Activated naive CD8-positive, alpha-beta T cell (primary cell): ENCODE data around the gene MYO3A.

ENCODE experiments used
- H3K27ac Mint-ChIP-seq: one replicate; pipeline ENCODE4 v1.8.0; 2021; ENCODE audit warnings: mixed read lengths
- H3K27me3 Mint-ChIP-seq: one replicate; pipeline ENCODE4 v1.8.0; 2021; ENCODE audit warnings: mixed read lengths
- H3K36me3 Mint-ChIP-seq: one replicate; pipeline ENCODE4 v1.8.0; 2021; ENCODE audit warnings: mixed read lengths
- H3K4me1 Mint-ChIP-seq: one replicate; pipeline ENCODE4 v1.8.0; 2021; ENCODE audit warnings: low read depth, mixed read lengths
- H3K4me3 Mint-ChIP-seq: one replicate; pipeline ENCODE4 v1.8.0; 2021; ENCODE audit warnings: mild to moderate bottlenecking, mixed read lengths
- H3K9me3 Mint-ChIP-seq: one replicate; pipeline ENCODE4 v1.8.0; 2021; ENCODE audit warnings: low read depth, mixed read lengths

The MYO3A gene

GRCh38 chr10:26199841-26200240 is 265.8 kb downstream of the MYO3A start:
- no peak overlapping the region for H3K4me3 Mint-ChIP-seq
- peaks cover 4% of the 10 kb centered on the region for H3K9me3 Mint-ChIP-seq
- no peak overlapping the region for H3K27ac Mint-ChIP-seq
- no peaks in the 10 kb centered on the region for H3K36me3 Mint-ChIP-seq
- H3K27me3 Mint-ChIP-seq, result peaks cover 5% of the 10 kb centered on the region
- peaks cover 3% of the 10 kb centered on the region for H3K4me1 Mint-ChIP-seq

GRCh38 chr10:26205223-26205622 is 271.2 kb downstream of the MYO3A start:
- Mint-ChIP-seq H3K27ac (no peak overlapping the region), H3K4me1 (no peaks in the 10 kb centered on the region), H3K27me3 (peaks cover 8% of the 10 kb centered on the region), H3K4me3 (no peak overlapping the region), H3K9me3 (no peaks in the 10 kb centered on the region), H3K36me3 (no peaks in the 10 kb centered on the region)

GRCh38 chr10:26211781-26212444 is 277.9 kb downstream of the MYO3A start:
- H3K4me3 Mint-ChIP-seq, result no peak overlapping the region
- no peaks in the 10 kb centered on the region for H3K36me3 Mint-ChIP-seq
- H3K27me3 Mint-ChIP-seq, result peaks cover 26% of the 10 kb centered on the region
- H3K9me3 Mint-ChIP-seq, result no peaks in the 10 kb centered on the region
- no peak overlapping the region for H3K27ac Mint-ChIP-seq
- H3K4me1 Mint-ChIP-seq, result peaks cover 26% of the 10 kb centered on the region

- H3K4me1 Mint-ChIP-seq, result peaks cover 31% of the 10 kb centered on the region
- H3K27me3 Mint-ChIP-seq, result peaks cover 30% of the 10 kb centered on the region
Observed at GRCh38 chr10:26212511-26212910, 278.5 kb downstream of the MYO3A start.

GRCh38 chr10:26213157-26213800 is 279.2 kb downstream of the MYO3A start:
- Mint-ChIP-seq H3K4me1 (peaks cover 32% of the 10 kb centered on the region), H3K27ac (no peak overlapping the region), H3K4me3 (no peak overlapping the region), H3K27me3 (peaks cover 30% of the 10 kb centered on the region), H3K36me3 (no peaks in the 10 kb centered on the region), H3K9me3 (no peaks in the 10 kb centered on the region)

More at GRCh38 chr10:26212511-26212910, 278.5 kb downstream of the MYO3A start:
- Mint-ChIP-seq H3K4me3 (no peak overlapping the region), H3K36me3 (no peaks in the 10 kb centered on the region), H3K9me3 (no peaks in the 10 kb centered on the region), H3K27ac (no peak overlapping the region)

DNA sequence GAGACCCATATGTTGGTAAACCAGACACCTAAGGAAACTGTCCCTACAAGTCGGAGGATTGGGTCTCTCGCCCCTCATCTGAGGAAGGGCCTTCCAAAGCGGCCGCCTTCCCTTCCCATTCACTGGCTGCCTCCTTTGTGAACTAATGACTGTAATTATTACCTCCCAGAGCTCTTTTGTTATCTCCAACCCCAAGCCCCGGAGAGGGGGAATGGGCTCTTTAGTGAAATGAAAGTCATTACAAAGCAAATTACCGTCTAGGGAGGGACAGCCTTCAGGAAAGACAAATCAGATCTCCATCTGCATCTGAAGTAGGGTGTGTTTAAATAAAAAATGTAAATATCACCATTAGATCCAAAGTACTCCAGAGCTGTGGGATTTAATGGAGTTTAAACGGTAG is 280.0 kb downstream of the MYO3A start:
- no peaks in the 10 kb centered on the region for H3K36me3 Mint-ChIP-seq
- H3K4me3 Mint-ChIP-seq, result no peak overlapping the region
- no peaks in the 10 kb centered on the region for H3K9me3 Mint-ChIP-seq
- H3K27ac Mint-ChIP-seq, result no peak overlapping the region
- peaks cover 40% of the 10 kb centered on the region for H3K4me1 Mint-ChIP-seq
- peaks cover 35% of the 10 kb centered on the region for H3K27me3 Mint-ChIP-seq

DNA sequence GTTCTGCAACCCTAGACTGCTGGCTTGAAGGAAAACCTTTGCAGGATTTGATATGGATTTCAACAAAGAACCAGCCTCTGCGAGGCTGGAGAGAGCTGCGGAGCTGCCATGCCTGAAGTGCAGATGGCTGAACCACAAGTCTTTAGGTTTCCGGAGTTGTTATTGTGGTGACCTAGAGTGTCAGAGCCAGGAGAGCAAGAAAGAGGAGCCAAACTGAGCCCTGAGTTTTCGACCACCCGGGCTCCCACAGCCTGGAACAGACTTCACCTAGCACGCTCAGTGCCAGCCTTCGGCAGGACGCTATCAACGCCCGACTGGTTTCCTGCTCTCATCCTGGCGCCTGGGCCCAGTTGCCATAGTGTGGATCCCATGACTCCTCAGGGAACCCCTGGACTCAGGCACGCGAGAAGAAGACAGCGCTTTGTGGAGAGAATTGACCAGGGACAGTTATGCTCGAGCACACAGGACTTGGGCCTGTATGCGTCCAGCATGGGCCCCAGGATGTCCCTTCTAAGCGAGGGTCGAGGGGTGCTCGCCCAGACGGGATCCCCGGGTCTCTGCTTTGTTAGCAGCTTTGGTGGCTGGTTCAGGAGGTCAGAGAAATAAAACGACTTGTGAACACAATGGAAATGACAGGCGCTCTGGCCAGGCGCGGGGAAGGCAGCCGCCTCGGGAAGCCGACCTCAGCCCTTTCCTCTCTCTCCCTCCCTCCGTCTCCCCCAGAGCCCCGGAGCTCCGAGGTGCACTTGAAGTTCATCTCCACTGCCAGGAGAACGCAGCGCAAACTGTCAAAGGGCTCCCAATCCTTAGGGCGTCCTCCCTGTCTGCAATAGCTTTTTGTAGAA is 280.7 kb downstream of the MYO3A start:
- Mint-ChIP-seq H3K27me3 (peaks cover 40% of the 10 kb centered on the region), H3K4me3 (peak overlapping the region; percentile 83), H3K27ac (no peak overlapping the region), H3K4me1 (peaks cover 40% of the 10 kb centered on the region), H3K9me3 (no peaks in the 10 kb centered on the region), H3K36me3 (no peaks in the 10 kb centered on the region)

GRCh38 chr10:26215396-26215934 is 281.4 kb downstream of the MYO3A start:
- Mint-ChIP-seq H3K27me3 (peaks cover 45% of the 10 kb centered on the region), H3K4me3 (peak overlapping the region; percentile 83), H3K36me3 (no peaks in the 10 kb centered on the region), H3K4me1 (peaks cover 40% of the 10 kb centered on the region), H3K27ac (no peak overlapping the region), H3K9me3 (no peaks in the 10 kb centered on the region)

DNA sequence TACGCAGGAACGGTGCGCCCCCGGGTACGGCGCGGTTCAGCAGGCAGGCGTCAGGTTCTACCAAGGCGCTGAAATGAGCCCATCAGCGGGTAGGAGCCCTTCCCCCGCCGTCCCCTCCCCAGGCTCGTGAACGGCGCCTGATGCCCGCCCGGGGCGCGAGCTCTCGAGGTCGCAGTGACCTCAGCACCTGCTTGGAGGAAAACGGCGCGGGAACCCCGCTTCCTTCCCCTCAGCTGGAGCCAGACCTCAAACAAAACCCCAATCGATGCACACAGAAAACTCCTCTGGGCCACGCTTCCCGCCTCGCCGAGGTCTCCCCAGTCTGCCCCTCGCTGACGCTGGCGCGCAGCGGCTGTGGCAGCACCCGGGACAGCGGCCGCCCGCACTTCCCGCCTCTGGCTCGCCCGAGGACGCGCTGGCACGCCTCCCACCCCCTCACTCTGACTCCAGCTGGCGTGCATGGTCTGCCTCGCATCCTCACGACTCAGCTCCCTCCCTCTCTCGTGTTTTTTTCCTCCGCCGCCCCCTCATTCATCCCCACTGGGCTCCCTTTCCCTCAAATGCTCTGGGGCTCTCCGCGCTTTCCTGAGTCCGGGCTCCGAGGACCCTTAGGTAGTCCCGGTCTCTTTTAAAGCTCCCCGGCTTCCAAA is 282.0 kb downstream of the MYO3A start:
- Mint-ChIP-seq H3K27me3 (peaks cover 51% of the 10 kb centered on the region), H3K4me3 (peak overlapping the region; percentile 83), H3K27ac (no peak overlapping the region), H3K9me3 (no peaks in the 10 kb centered on the region), H3K4me1 (peaks cover 40% of the 10 kb centered on the region), H3K36me3 (no peaks in the 10 kb centered on the region)

- H3K4me3 Mint-ChIP-seq, result peak within 1 kb of the TSS; percentile 83
- H3K36me3 Mint-ChIP-seq, result no peaks in the 10 kb centered on the region
- no peaks in the 10 kb centered on the region for H3K9me3 Mint-ChIP-seq
- no peak within 1 kb of the TSS for H3K27ac Mint-ChIP-seq
- peaks cover 38% of the 10 kb centered on the region for H3K4me1 Mint-ChIP-seq
- H3K27me3 Mint-ChIP-seq, result peaks cover 55% of the 10 kb centered on the region
Observed at GRCh38 chr10:26216585-26217395, 282.8 kb downstream of the MYO3A start, which contains the start of gene GAD2. Gene GAD2, plus strand, starts transcription at chr10:26216774. Its CDS starts 36 bp downstream, at chr10:26216810.

GRCh38 chr10:26217396-26218086 is 283.5 kb downstream of the MYO3A start:
- H3K9me3 Mint-ChIP-seq, result no peaks in the 10 kb centered on the region
- peaks cover 55% of the 10 kb centered on the region for H3K27me3 Mint-ChIP-seq
- H3K36me3 Mint-ChIP-seq, result no peaks in the 10 kb centered on the region
- no peak overlapping the region for H3K27ac Mint-ChIP-seq
- H3K4me1 Mint-ChIP-seq, result peaks cover 36% of the 10 kb centered on the region
- H3K4me3 Mint-ChIP-seq, result peak overlapping the region; percentile 69

DNA sequence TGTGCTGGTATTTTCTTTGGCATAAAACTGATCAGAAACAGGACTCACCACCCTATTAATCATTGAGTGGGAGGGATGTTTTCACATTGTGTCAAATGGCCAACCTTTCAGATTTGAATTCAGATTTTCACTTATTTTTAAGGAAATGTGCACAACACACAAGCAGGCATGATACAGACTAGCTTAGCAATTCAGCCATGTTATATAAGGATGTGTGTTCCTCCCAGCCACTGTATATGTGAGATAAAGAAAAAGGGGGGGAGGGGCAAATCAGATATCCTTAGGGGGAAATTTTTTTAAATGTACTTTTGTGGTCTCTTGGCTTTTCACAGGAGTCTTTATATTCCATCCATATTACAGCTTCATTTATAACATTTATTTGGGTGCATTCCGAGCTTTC is 285.6 kb downstream of the MYO3A start:
- Mint-ChIP-seq H3K4me1 (peaks cover 33% of the 10 kb centered on the region), H3K27ac (no peak overlapping the region), H3K36me3 (no peaks in the 10 kb centered on the region), H3K4me3 (no peak overlapping the region), H3K9me3 (no peaks in the 10 kb centered on the region), H3K27me3 (peaks cover 54% of the 10 kb centered on the region)

- H3K4me3 Mint-ChIP-seq, result no peak overlapping the region
Observed at GRCh38 chr10:26220901-26221300, 286.9 kb downstream of the MYO3A start.

More at GRCh38 chr10:26220901-26221300, 286.9 kb downstream of the MYO3A start:
- peaks cover 56% of the 10 kb centered on the region for H3K27me3 Mint-ChIP-seq
- H3K9me3 Mint-ChIP-seq, result no peaks in the 10 kb centered on the region
- no peak overlapping the region for H3K27ac Mint-ChIP-seq
- H3K36me3 Mint-ChIP-seq, result no peaks in the 10 kb centered on the region
- peaks cover 21% of the 10 kb centered on the region for H3K4me1 Mint-ChIP-seq
